Rectal smooth muscle tissue (tissue), 1 donor: ENCODE measurements around the gene PLA2G2C.
"Not testable (repeated sequence)": the region's sequence is repeated elsewhere in the genome, so short reads cannot be mapped to it uniquely, and the experiment has no call there.

Source experiments
- H3K27ac ChIP-seq: one replicate; pipeline ENCODE4 v1.7.0; 2013; ENCODE audit warnings: low read depth, low read length, inconsistent platforms
- H3K27me3 ChIP-seq: one replicate; pipeline ENCODE4 v1.7.0; 2013; ENCODE audit warnings: low read length; ENCODE audit not compliant: control insufficient read depth, insufficient read depth
- H3K36me3 ChIP-seq: one replicate; pipeline ENCODE4 v1.7.0; 2013; ENCODE audit warnings: low read length; ENCODE audit not compliant: control insufficient read depth, insufficient read depth
- H3K4me1 ChIP-seq: one replicate; pipeline ENCODE4 v1.7.0; 2013; ENCODE audit warnings: low read length; ENCODE audit not compliant: control insufficient read depth, insufficient read depth
- H3K4me3 ChIP-seq: one replicate; pipeline ENCODE4 v1.7.0; 2013; ENCODE audit warnings: low read length
- H3K9ac ChIP-seq: one replicate; pipeline ENCODE4 v1.7.0; 2013; ENCODE audit warnings: low read length

The PLA2G2C gene

GRCh38 chr1:20220036-20220435, 33.7 kb upstream of the PLA2G2C start:
- Histone ChIP-seq H3K4me1 (no peaks in the 10 kb centered on the region), H3K9ac (no peak overlapping the region), H3K36me3 (no peaks in the 10 kb centered on the region), H3K27ac (no peak overlapping the region), H3K27me3 (no peaks in the 10 kb centered on the region), H3K4me3 (no peak overlapping the region)

DNA sequence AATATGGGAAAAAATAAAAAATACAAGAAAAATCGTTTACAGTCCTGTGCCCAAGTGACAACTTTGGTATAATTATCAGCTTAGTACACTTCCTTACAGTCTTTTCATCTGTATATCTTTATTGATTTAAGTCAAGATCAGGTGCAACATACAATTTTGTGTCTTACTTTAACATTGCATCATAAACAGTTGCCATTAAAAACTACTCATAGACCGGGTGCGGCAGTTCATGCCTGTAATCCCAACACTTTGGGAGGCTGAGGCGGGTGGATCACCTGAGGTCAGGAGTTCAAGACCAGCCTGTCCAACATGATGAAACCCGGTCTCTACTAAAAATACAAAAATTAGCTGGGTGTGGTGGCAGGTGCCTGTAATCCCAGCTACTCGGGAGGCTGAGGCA, 32.7 kb upstream of the PLA2G2C start:
- not testable (repeated sequence) for H3K9ac ChIP-seq, H3K4me3 ChIP-seq, H3K27me3 ChIP-seq, H3K36me3 ChIP-seq, H3K4me1 ChIP-seq, H3K27ac ChIP-seq

DNA sequence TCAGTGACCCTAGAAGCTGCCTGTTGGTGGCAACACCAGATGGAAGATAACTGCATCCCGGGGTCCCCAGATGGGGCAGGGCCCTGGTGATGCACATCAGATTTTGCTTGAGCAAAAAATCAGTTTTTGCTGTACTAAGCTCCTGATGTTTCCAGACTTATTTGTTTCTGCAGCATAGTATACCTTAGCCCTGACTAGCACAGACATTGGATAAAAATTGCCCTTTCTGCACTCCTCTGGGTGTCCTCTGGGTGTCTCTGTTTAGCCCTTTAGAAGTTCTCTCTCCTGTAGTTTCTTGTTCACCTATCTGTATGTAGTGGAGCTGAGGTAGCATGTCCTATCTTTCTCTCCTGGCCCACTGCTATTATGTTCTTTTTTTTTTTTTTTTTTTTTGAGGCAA, 30.3 kb upstream of the PLA2G2C start:
- no peaks in the 10 kb centered on the region for H3K27me3 ChIP-seq

DNA sequence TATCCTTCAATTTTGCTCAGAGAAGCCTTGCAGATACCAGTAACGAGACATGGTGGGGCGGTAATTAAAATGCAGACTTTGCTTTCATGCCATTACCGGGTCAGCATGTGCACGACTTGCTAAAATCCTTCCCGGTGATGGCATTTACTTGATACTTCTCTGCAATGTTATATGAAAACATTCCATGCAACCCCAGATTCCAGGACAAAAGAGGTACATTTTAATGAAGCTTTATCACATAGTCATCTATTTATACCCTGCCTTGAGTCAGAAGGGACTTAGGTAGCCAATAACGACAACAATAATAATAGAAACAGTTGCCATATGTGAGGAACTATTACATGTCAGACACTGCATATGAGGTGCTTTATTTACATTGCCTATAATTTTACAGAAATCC, 29.4 kb upstream of the PLA2G2C start:
- no peaks in the 10 kb centered on the region for H3K27me3 ChIP-seq

More for the DNA sequence above, 30.3 kb upstream of the PLA2G2C start:
- no peak overlapping the region for H3K4me3 ChIP-seq
- H3K9ac ChIP-seq: no peak overlapping the region
- no peak overlapping the region for H3K27ac ChIP-seq
- H3K36me3 ChIP-seq: no peaks in the 10 kb centered on the region
- no peaks in the 10 kb centered on the region for H3K4me1 ChIP-seq

GRCh38 chr1:20212685-20213331, 26.5 kb upstream of the PLA2G2C start:
- Histone ChIP-seq H3K4me3 (no peak overlapping the region), H3K27ac (no peak overlapping the region), H3K9ac (no peak overlapping the region)

More for the DNA sequence above, 29.4 kb upstream of the PLA2G2C start:
- no peaks in the 10 kb centered on the region for H3K36me3 ChIP-seq
- no peak overlapping the region for H3K27ac ChIP-seq
- H3K4me3 ChIP-seq: no peak overlapping the region
- H3K9ac ChIP-seq: no peak overlapping the region
- H3K4me1 ChIP-seq: no peaks in the 10 kb centered on the region

DNA sequence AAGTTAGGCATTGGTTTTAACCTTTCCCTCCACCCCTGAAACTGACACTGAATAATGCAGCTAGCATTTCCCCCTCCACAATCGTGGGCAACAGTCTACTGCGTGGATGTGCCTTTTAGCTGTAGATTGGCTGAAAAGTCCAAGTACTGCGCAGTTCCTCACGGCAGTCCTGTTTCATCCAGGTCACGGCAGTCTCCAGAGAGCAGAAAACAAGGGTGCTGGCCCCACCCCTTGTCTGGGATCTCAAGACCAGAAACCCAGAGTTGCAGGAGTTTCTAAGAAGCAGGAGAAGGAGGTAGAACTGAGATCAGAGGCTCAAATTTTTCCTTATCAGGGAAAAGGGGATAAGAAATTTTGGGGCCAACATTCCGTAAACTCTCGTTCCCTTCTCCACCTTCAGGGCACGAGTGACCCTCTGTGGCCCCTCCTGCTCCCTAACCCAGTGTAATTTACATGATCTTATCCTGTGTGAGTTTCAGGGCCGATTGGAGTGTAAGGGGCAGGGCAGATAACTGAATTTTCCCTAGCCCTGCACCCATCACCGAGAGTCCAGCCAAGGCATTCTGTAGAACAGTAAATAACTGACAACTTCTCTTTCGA, 25.9 kb upstream of the PLA2G2C start:
- Histone ChIP-seq H3K4me3 (no peak overlapping the region), H3K27me3 (no peaks in the 10 kb centered on the region), H3K4me1 (no peaks in the 10 kb centered on the region), H3K27ac (no peak overlapping the region), H3K36me3 (no peaks in the 10 kb centered on the region), H3K9ac (no peak overlapping the region)

More at GRCh38 chr1:20212685-20213331, 26.5 kb upstream of the PLA2G2C start:
- H3K36me3 ChIP-seq: no peaks in the 10 kb centered on the region
- no peaks in the 10 kb centered on the region for H3K27me3 ChIP-seq
- H3K4me1 ChIP-seq: no peaks in the 10 kb centered on the region

DNA sequence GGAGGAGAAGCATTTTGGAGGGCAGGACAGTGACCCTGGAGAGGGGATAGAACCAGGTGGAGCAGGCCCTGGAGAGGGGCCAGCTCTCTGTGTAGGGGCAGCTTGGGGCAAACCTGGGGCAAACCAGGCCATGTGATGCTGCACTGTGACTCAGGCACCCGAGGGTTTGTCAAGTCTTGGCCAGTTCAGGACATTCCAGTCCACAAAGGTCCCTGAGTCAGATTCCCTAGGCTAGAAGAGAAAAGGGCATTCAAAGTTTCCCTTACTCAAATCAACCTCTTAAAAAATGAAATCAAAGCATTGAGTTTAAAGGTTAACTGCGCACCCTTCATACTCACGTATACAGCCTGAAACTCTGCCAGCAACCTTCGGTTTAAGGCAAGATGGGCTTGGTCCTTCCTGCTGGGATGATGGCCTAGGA, 25.2 kb upstream of the PLA2G2C start:
- Histone ChIP-seq H3K27me3 (no peaks in the 10 kb centered on the region), H3K27ac (no peak overlapping the region)

DNA sequence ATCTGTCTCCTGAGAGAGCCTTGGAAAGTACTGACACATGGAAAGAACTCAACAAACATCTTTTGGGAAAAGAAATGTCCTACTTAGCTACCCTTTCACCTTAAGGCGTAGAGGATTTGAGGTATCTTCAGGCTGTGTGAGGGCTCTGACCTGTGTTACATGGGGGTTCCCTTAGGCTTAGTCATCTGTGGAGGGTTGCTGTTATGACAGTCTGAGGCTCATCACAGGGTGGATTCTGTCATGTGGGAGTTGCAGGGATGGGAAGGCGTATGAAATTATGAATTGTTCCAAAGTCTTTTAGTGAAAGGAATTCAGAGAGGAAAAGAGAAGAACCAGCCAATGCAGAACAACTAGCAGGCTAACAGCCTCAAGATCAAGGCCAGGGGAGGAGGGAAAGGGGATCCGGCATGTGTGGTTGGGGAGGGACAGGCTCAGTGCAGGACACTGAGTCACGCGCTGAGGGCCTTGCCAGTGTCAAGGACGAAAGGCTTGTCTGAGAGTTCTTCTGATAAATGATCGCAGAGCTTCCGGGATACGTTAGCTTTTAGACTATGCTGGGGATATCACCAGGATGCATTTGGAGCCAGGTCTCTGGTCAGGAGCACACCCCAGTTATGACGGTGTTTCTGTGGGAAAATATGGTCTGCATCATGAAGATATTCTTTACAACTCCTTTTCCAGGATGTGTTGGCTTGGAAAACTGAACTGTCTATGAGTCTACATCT, 24.6 kb upstream of the PLA2G2C start:
- no peaks in the 10 kb centered on the region for H3K36me3 ChIP-seq
- no peak overlapping the region for H3K9ac ChIP-seq
- H3K27ac ChIP-seq: no peak overlapping the region
- no peak overlapping the region for H3K4me3 ChIP-seq
- H3K4me1 ChIP-seq: no peaks in the 10 kb centered on the region
- H3K27me3 ChIP-seq: no peaks in the 10 kb centered on the region

More for the DNA sequence above, 25.2 kb upstream of the PLA2G2C start:
- H3K4me1 ChIP-seq: no peaks in the 10 kb centered on the region
- no peaks in the 10 kb centered on the region for H3K36me3 ChIP-seq
- no peak overlapping the region for H3K9ac ChIP-seq
- H3K4me3 ChIP-seq: no peak overlapping the region

- H3K27me3 ChIP-seq: no peaks in the 10 kb centered on the region
- H3K4me3 ChIP-seq: no peak overlapping the region
- H3K4me1 ChIP-seq: no peaks in the 10 kb centered on the region
- no peaks in the 10 kb centered on the region for H3K36me3 ChIP-seq
- H3K9ac ChIP-seq: no peak overlapping the region
- H3K27ac ChIP-seq: no peak overlapping the region
These were observed 23.2 kb upstream of the PLA2G2C start for GRCh38 chr1:20209471-20209870.

DNA sequence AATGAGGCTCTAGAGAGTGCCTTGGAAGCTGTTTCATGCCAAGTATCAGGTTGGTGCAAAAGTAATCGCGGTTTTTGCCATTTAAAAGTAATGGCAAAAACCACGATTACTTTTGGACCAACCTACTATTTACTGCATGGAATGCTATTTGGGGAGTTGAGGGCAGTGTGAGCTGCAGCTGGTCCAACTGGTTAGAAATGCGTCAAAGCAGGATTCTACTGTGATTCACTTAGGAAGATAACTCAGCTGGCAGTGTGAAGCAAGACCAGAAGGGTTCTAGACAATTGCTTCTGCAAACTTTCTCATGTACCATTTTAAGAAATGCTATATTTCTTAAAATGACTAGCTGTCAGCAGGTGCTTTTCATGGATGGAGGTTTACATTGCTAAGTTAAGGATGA, 21.2 kb upstream of the PLA2G2C start:
- no peaks in the 10 kb centered on the region for H3K36me3 ChIP-seq
- no peaks in the 10 kb centered on the region for H3K4me1 ChIP-seq
- H3K4me3 ChIP-seq: no peak overlapping the region
- no peak overlapping the region for H3K9ac ChIP-seq
- H3K27ac ChIP-seq: no peak overlapping the region
- H3K27me3 ChIP-seq: no peaks in the 10 kb centered on the region

DNA sequence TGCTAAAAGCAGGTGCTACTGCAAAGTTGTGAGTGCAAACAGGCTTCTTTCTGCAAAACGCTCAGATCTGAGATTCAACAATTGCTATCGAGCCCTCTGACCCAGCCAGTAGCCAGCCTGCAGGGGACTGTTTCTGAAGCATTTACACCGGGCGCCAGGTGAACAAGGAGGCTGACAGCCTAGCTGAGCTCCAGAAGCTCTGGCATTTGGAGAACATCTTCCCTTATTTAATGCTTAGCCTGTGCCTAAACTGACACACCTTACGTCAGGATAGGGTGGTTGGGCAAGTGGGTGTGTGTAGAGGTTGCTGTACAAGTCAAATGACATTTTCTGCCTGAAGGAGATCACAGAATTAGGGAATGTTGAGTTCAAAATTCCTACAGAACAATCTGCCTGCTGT, 15.8 kb upstream of the PLA2G2C start:
- Histone ChIP-seq H3K27ac (no peak overlapping the region), H3K27me3 (no peaks in the 10 kb centered on the region), H3K9ac (no peak overlapping the region)

GRCh38 chr1:20200966-20201365, 14.6 kb upstream of the PLA2G2C start:
- Histone ChIP-seq H3K36me3 (no peaks in the 10 kb centered on the region), H3K4me1 (no peaks in the 10 kb centered on the region), H3K4me3 (no peak overlapping the region), H3K27ac (no peak overlapping the region), H3K9ac (no peak overlapping the region), H3K27me3 (no peaks in the 10 kb centered on the region)

More for the DNA sequence above, 15.8 kb upstream of the PLA2G2C start:
- Histone ChIP-seq H3K4me3 (no peak overlapping the region), H3K36me3 (no peaks in the 10 kb centered on the region), H3K4me1 (no peaks in the 10 kb centered on the region)
